ENCODE measurements around the gene ATF6B.
"Not testable (repeated sequence)": the region's sequence is repeated elsewhere in the genome, so short reads cannot be mapped to it uniquely, and the experiment has no call there.

The ATF6B gene

GRCh38 chr6:32079566-32080290, 48.3 kb downstream of the ATF6B start:
- no peak for DNase-seq

GRCh38 chr6:32076321-32076809, 51.7 kb downstream of the ATF6B start:
- DNase-seq = no peak

- DNase-seq = no peak
Observed at GRCh38 chr6:32075781-32076180, 52.3 kb downstream of the ATF6B start.

GRCh38 chr6:32074996-32075532, 53.0 kb downstream of the ATF6B start:
- no peak for DNase-seq

GRCh38 chr6:32073613-32074012, 54.4 kb downstream of the ATF6B start:
- DNase-seq = no peak

- DNase-seq = no peak
Observed at GRCh38 chr6:32073101-32073500, 54.9 kb downstream of the ATF6B start.

GRCh38 chr6:32070814-32071543, 57.1 kb downstream of the ATF6B start:
- DNase-seq = no peak

- no peak for DNase-seq
Observed at GRCh38 chr6:32069878-32070515, 58.0 kb downstream of the ATF6B start.

- no peak for DNase-seq
Observed at GRCh38 chr6:32069460-32069859, 58.6 kb downstream of the ATF6B start.

- no peak for DNase-seq
Observed at GRCh38 chr6:32068867-32069266, 59.2 kb downstream of the ATF6B start.

GRCh38 chr6:32068315-32068714, 59.7 kb downstream of the ATF6B start:
- not testable (repeated sequence) for DNase-seq

- DNase-seq = not testable (repeated sequence)
Observed at GRCh38 chr6:32067521-32067920, 60.5 kb downstream of the ATF6B start.
